Vagina (tissue), 2 donors: Measurements from ENCODE around the gene PCIF1. TPM values are rescaled to one million over a fixed set of nuclear protein-coding genes. Genes with fewer than 3 reads are reported as not detected.

Experiments used
- DNase-seq, 2 donors: peaks; one replicate each; pipeline ENCODE4 v3.0.0-alpha.2; 2017; ENCODE audit errors: extremely low spot score in 2 of 2
- H3K27ac ChIP-seq: fragments of 200-600 bp; sonication (generic); one replicate; pipeline ENCODE4 v1.5.1; 2019
- H3K27me3 ChIP-seq: fragments of 200-600 bp; sonication (generic); one replicate; pipeline ENCODE4 v1.5.1; 2019
- H3K36me3 ChIP-seq, 2 donors: fragments of 200-600 bp; sonication (generic); one replicate each; pipeline ENCODE4 v1.5.1; 2017 to 2019
- H3K4me1 ChIP-seq: fragments of 200-600 bp; sonication (generic); one replicate; pipeline ENCODE4 v1.5.1; 2019
- H3K4me3 ChIP-seq, 2 donors: fragments of 200-600 bp; sonication (generic); 1 replicate in 1 of 2; 2 replicates in 1 of 2; pipeline ENCODE4 v1.5.1; 2016 to 2019
- H3K9me3 ChIP-seq: fragments of 200-600 bp; sonication (generic); one replicate; pipeline ENCODE4 v1.5.1; 2019
- POLR2A ChIP-seq, 2 donors: fragments of 450-650 bp; IDR thresholded peaks; one replicate each; pipeline ENCODE4 v1.6.1; 2017; ENCODE audit warnings: antibody characterized with exemption in 2 of 2, mild to moderate bottlenecking in 2 of 2, moderate library complexity in 2 of 2
- POLR2AphosphoS5 ChIP-seq, 2 donors: sonication (generic); formaldehyde crosslinking; IDR thresholded peaks; one replicate each; pipeline ENCODE4 v1.9.0; 2017; ENCODE audit warnings: antibody characterized with exemption in 2 of 2, mild to moderate bottlenecking in 2 of 2, low read depth in 1 of 2; ENCODE audit not compliant: insufficient read depth in 1 of 2
- intact Hi-C: fragments of 100-400 bp; cut with DNase I; formaldehyde crosslinking; loops from one replicate; pipeline ENCODE4 v1.15.1; 2023
- total RNA-seq: library from RNA; depleted of rRNA; stranded (reverse); fragments of >200 nt; gene quantifications from one replicate; pipeline ENCODE4 v1.2.3, GENCODE V29; 2016
- TF ChIP-seq, protein P1 (sequence below), 3 experiments: fragments of 450-650 bp in 2 of 3; fragments of 200-600 bp in 1 of 3; sonication (generic) in 1 of 3; IDR thresholded peaks; one replicate each; pipeline ENCODE4 v1.5.1; 2017 to 2019; ENCODE audit warnings: antibody characterized with exemption in 3 of 3, mild to moderate bottlenecking in 2 of 3, moderate library complexity in 2 of 3

PCIF1 gene
- total RNA-seq, 1 donor from 2014 or later, result 36.6 TPM

DNA sequence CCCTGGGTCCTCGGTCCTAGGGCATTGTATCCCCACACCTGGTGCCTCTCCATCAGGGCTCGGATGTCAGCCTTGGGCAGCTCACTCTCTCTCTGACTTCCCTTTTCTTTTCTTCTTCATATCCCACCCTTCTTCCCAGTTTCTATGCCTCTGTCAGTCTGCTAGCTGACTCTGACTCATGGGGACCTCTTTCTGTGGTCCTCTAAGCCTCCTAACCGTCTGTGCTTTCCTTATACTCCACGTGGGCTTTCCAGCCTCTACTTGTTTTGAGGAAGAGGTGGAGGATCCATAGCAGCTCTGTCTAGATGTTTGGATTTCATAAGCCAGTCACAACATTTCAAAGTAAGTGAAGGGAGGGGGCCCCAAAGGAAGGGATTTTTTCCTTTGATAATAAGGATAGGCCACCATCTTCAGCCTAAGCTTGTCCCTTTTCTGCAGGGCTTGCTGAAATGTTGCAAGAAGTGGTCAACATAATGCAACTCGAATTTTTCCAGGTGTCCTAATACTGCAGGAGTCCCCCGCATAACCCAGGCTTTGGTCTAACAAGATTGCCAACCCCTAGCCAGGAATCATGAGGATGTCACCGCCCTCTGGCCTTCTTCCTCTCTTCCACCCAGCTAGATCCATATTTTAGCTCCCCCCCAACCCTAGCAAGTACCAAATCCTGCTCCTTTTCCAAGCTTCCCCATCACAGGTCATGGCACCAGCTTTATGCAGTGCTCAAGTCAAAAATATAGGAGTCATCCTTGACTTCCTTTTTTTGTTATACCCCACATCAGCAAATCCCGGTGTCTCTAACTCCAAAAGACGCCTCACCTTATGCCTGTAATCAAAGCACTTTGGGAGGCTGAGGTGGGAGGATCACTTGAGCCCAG, 13.8 kb upstream of the PCIF1 start:
- H3K27me3 ChIP-seq, result no peaks in the 10 kb centered on the region
- intact Hi-C loops, result no loop called here
- peaks cover 48% of the 10 kb centered on the region for H3K4me1 ChIP-seq

DNA sequence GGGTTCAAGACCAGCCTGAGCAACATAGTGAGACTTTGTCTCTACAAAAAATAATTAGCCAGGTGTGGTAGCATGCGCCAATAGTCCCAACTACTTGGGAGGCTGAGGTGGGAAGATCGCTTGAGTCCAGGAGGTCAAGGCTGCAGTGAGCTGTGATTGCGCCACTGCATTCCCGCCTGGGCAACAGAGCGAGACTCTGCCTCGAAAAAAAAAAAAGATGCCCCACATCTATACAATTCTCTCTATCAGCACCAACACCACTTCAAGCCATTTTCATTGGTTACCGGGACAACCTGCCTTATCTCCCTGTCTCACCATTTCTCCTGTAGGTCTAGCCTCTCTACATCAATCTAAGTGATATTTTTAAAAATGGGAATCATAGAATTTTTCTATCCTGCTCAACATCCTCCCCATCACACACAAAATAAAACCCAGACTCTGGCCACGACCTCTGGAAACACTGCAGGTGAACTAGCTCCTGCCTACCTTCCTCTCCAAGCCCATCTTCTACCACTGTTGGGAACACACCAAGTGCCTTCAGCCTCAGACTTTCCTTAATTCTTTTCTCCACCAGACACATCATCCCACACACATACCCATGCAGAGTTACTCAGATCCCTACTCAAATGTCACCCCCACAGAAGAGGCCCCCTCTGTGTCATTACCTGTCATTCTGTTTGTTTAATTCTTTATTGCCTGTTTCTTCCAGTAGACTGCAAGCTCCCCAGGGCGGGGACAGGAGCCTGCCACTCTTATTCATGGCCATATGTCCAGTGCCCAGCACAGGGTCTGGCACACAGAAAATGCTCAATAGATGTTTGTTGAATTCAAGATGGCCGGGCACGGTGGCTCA, 12.9 kb upstream of the PCIF1 start:
- Histone ChIP-seq H3K9me3 (no peaks in the 10 kb centered on the region), H3K27ac (no peak overlapping the region), H3K36me3 (no peaks in the 10 kb centered on the region), H3K4me1 (peaks cover 48% of the 10 kb centered on the region), H3K27me3 (no peaks in the 10 kb centered on the region), H3K4me3 (no peak overlapping the region)
- intact Hi-C loops, result no loop called here
- DNase-seq, result no peak
- TF ChIP-seq POLR2A (IDR thresholded peaks at IDR 0.05) (no peak), POLR2AphosphoS5 (IDR thresholded peaks at IDR 0.05; ENCODE audit: insufficient read depth in 1 of 2, low read depth in 1 of 2) (no peak)
- TF ChIP-seq, protein P1, sequence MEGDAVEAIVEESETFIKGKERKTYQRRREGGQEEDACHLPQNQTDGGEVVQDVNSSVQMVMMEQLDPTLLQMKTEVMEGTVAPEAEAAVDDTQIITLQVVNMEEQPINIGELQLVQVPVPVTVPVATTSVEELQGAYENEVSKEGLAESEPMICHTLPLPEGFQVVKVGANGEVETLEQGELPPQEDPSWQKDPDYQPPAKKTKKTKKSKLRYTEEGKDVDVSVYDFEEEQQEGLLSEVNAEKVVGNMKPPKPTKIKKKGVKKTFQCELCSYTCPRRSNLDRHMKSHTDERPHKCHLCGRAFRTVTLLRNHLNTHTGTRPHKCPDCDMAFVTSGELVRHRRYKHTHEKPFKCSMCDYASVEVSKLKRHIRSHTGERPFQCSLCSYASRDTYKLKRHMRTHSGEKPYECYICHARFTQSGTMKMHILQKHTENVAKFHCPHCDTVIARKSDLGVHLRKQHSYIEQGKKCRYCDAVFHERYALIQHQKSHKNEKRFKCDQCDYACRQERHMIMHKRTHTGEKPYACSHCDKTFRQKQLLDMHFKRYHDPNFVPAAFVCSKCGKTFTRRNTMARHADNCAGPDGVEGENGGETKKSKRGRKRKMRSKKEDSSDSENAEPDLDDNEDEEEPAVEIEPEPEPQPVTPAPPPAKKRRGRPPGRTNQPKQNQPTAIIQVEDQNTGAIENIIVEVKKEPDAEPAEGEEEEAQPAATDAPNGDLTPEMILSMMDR (IDR thresholded peaks at IDR 0.05), result no peak

More for the DNA sequence above, 13.8 kb upstream of the PCIF1 start:
- no peaks in the 10 kb centered on the region for H3K36me3 ChIP-seq
- H3K27ac ChIP-seq, result peak overlapping the region; percentile 85
- no peak for DNase-seq
- H3K9me3 ChIP-seq, result no peaks in the 10 kb centered on the region
- TF ChIP-seq, protein P1 (IDR thresholded peaks at IDR 0.05), result no peak
- TF ChIP-seq POLR2A (IDR thresholded peaks at IDR 0.05) (no peak), POLR2AphosphoS5 (IDR thresholded peaks at IDR 0.05; ENCODE audit: insufficient read depth in 1 of 2, low read depth in 1 of 2) (no peak)
- no peak overlapping the region for H3K4me3 ChIP-seq

DNA sequence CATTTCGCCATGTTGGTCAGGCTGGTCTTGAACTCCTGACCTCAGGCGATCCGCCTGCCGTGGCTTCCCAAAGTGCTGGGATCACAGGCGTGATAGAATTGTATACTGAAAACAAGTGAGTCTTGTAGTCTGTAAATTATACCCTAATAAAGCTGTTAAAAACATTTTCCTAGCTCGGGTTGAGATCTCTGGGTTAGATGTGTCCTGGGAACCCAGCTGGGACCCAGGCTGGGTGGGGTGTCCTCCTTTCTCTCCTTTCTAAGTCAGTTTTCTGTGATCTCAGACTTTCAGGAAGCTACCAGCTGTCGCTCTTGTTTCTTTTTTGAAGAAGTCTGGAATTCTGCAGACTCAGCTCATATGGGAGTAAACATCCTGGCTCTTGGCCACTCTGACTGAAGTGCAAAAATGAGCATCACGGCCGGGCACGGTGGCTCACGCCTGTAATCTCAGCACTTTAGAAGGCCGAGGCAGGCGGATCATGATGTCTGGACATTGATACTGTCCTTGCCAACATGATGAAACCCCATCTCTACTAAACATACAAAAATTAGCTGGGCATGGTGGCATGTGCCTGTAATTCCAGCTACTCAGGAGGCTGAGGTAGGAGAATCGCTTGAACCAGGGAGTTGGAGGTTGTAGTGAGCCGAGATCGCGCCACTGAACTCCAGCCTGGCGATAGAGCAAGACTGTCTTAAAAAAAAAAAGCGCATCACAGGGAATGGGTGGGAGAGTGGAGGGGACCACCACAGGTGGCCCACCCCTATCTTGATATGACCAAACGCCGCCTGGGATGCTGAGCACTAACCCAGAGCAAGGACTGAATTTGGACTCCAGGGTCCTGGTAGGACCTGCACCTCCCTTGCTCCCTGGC, 9.9 kb upstream of the PCIF1 start:
- no peaks in the 10 kb centered on the region for H3K36me3 ChIP-seq
- H3K27me3 ChIP-seq, result no peaks in the 10 kb centered on the region
- peaks cover 29% of the 10 kb centered on the region for H3K4me1 ChIP-seq
- intact Hi-C loops, result no loop called here
- DNase-seq, result no peak
- no peak for TF ChIP-seq POLR2A (IDR thresholded peaks at IDR 0.05)
- TF ChIP-seq POLR2AphosphoS5 (IDR thresholded peaks at IDR 0.05; ENCODE audit: insufficient read depth in 1 of 2, low read depth in 1 of 2), result peak in 1 of 2 donors; percentile 50
- peak overlapping the region; percentile 2 to 22 for H3K4me3 ChIP-seq
- no peaks in the 10 kb centered on the region for H3K9me3 ChIP-seq
- peak overlapping the region; percentile 83 for H3K27ac ChIP-seq

DNA sequence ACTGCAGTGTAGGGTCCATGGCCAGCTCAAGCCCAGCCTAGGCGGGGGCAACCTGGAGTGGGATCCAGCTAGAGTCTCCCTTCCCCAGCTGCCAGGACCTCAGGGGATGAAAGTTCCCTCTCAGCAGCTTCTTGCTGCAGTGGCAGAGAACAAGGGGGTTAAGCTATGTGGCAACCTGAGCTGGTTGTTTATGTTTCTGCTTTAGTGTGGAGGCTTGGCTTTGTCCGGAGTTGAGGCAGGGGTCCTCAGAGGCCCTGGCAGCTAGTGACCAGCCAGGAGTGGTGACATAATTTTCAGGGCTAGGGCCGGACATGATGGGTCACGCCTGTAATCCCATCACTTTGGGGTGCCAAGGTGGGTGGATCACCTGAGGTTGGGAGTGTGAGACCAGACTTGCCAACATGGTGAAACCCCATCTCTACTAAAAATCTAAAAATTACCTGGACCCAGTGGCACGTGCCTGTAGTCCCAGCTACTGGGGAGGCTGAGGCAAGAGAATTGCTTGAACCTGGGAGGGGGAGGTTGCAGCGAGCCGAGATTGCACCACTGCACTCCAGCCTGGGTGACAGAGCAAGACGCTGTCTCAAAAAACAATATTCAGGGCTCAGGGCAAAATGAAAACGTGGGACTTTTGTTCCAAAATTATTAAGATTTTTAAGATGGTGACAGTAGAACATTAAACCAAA, 8.5 kb upstream of the PCIF1 start:
- no peak for TF ChIP-seq POLR2AphosphoS5 (IDR thresholded peaks at IDR 0.05; ENCODE audit: insufficient read depth in 1 of 2, low read depth in 1 of 2)
- TF ChIP-seq, protein P1 (IDR thresholded peaks at IDR 0.05), result no peak
- TF ChIP-seq POLR2A (IDR thresholded peaks at IDR 0.05), result no peak
- no peak for DNase-seq
- Histone ChIP-seq H3K4me1 (peaks cover 16% of the 10 kb centered on the region), H3K9me3 (no peaks in the 10 kb centered on the region), H3K27me3 (no peaks in the 10 kb centered on the region), H3K4me3 (no peak overlapping the region), H3K36me3 (no peaks in the 10 kb centered on the region), H3K27ac (peak overlapping the region; percentile 83)
- intact Hi-C loops, result no loop called here
